IMR-90 (cell line): ENCODE results near the gene POMT2.

ENCODE experiments used
- CEBPB ChIP-seq: IDR thresholded peaks from 2 replicates; pipeline ENCODE4 v1.6.1; 2012; ENCODE audit warnings: low read depth, low read length, improper control_type of control experiment
- CHD1 ChIP-seq: IDR thresholded peaks from 2 replicates; pipeline ENCODE4 v1.6.1; 2012; ENCODE audit warnings: low read depth, low read length, improper control_type of control experiment
- CTCF ChIP-seq: conservative IDR thresholded peaks from 2 replicates; pipeline ENCODE4 v1.5.1; 2012; ENCODE audit warnings: mild to moderate bottlenecking, low read depth, low read length, improper control_type of control experiment
- FOS ChIP-seq: fragments of 150-350 bp; IDR thresholded peaks from 2 replicates; pipeline ENCODE4 v1.6.1; 2016; ENCODE audit warnings: low read depth, low read length
- MAFK ChIP-seq: IDR thresholded peaks from 2 replicates; pipeline ENCODE4 v1.6.1; 2012; ENCODE audit warnings: low read depth, low read length, improper control_type of control experiment
- MAZ ChIP-seq: IDR thresholded peaks from 2 replicates; pipeline ENCODE4 v1.6.1; 2012; ENCODE audit warnings: low read depth, mild to moderate bottlenecking, low read length, improper control_type of control experiment, moderate library complexity, borderline replicate concordance
- MXI1 ChIP-seq: IDR thresholded peaks from 2 replicates; pipeline ENCODE4 v1.6.1; 2012; ENCODE audit warnings: low read depth, mild to moderate bottlenecking, low read length, moderate library complexity, borderline replicate concordance
- POLR2A ChIP-seq: IDR thresholded peaks from 2 replicates; pipeline ENCODE4 v1.6.1; 2012; ENCODE audit warnings: mild to moderate bottlenecking, low read depth, low read length
- RAD21 ChIP-seq: IDR thresholded peaks from 2 replicates; pipeline ENCODE4 v1.6.1; 2012; ENCODE audit warnings: low read length, improper control_type of control experiment
- RCOR1 ChIP-seq: IDR thresholded peaks from 2 replicates; pipeline ENCODE4 v1.6.1; 2012; ENCODE audit warnings: mild to moderate bottlenecking, low read length, improper control_type of control experiment; ENCODE audit not compliant: insufficient replicate concordance
- RFX5 ChIP-seq: IDR thresholded peaks from 2 replicates; pipeline ENCODE4 v1.8.0; 2012; ENCODE audit warnings: low read depth, mild to moderate bottlenecking, low read length, moderate library complexity
- SMC3 ChIP-seq: fragments of 150-350 bp; IDR thresholded peaks from 2 replicates; pipeline ENCODE4 v1.6.1; 2016; ENCODE audit warnings: low read depth, mild to moderate bottlenecking, antibody characterized with exemption, low read length, moderate library complexity
- USF2 ChIP-seq: fragments of 150-350 bp; IDR thresholded peaks from 2 replicates; pipeline ENCODE4 v1.6.1; 2017; ENCODE audit warnings: mild to moderate bottlenecking, antibody characterized with exemption, low read length, low read depth

GRCh38 chr14:77268989-77269600 is 51.6 kb downstream of the POMT2 start:
- TF ChIP-seq CEBPB (no peak), CTCF (no peak), MXI1 (no peak), MAFK (no peak), POLR2A (no peak), SMC3 (no peak), FOS (no peak), RCOR1 (no peak), MAZ (no peak), USF2 (no peak), RFX5 (no peak), RAD21 (no peak), CHD1 (no peak)
